ENCODE measurements around the gene GABBR2.

GABBR2 gene

GRCh38 chr9:98248737-98249474, 459.8 kb downstream of the GABBR2 start:
- peak; percentile 95 to 99 (median 97) for DNase-seq

GRCh38 chr9:98247831-98248657, 460.7 kb downstream of the GABBR2 start:
- DNase-seq: peak; percentile 83 to 91 (median 86)

- no peak for DNase-seq
Measured at GRCh38 chr9:98242426-98242825, 466.3 kb downstream of the GABBR2 start.

GRCh38 chr9:98241357-98242300, 467.1 kb downstream of the GABBR2 start:
- DNase-seq: peak; percentile 35 to 77 (median 61)

GRCh38 chr9:98240475-98240874, 468.3 kb downstream of the GABBR2 start:
- peak; percentile 70 to 89 (median 84) for DNase-seq

All from suppressor macrophage (primary cell).